Liver (tissue), 9 donors: ENCODE data around the gene PRDM12. TPM values are rescaled to one million over a fixed set of nuclear protein-coding genes. Genes with fewer than 3 reads are reported as not detected.

Experiments
- DNase-seq: peaks from one replicate; pipeline ENCODE4 v3.0.0-alpha.2; 2017; ENCODE audit warnings: low spot score
- H3K27ac ChIP-seq, 2 donors: one replicate each; pipeline ENCODE4 v1.7.0; 2013; ENCODE audit warnings: inconsistent platforms in 2 of 2, low read length in 2 of 2, control low read depth in 1 of 2, low read depth in 1 of 2, mild to moderate bottlenecking in 1 of 2
- H3K27me3 ChIP-seq, 4 donors: one replicate each; pipeline versions ENCODE4 v1.6.1 to v1.7.0; 2013; ENCODE audit warnings: low read length in 3 of 4, inconsistent platforms in 1 of 4, mild to moderate bottlenecking in 1 of 4, moderate library complexity in 1 of 4; ENCODE audit not compliant: control insufficient read depth in 4 of 4, insufficient read depth in 4 of 4
- H3K36me3 ChIP-seq, 4 donors: one replicate each; pipeline versions ENCODE4 v1.6.1 to v1.7.0; 2013; ENCODE audit warnings: low read length in 3 of 4, mild to moderate bottlenecking in 3 of 4, low read depth in 1 of 4, moderate library complexity in 1 of 4; ENCODE audit not compliant: control insufficient read depth in 4 of 4, insufficient read depth in 3 of 4
- H3K4me1 ChIP-seq, 4 donors: one replicate each; pipeline versions ENCODE4 v1.6.1 to v1.7.0; 2013; ENCODE audit warnings: low read length in 3 of 4, mild to moderate bottlenecking in 3 of 4, moderate library complexity in 1 of 4; ENCODE audit not compliant: control insufficient read depth in 4 of 4, insufficient read depth in 4 of 4
- H3K4me3 ChIP-seq, 3 donors: one replicate each; pipeline versions ENCODE4 v1.6.1 to v1.7.0; 2013; ENCODE audit warnings: low read length in 3 of 3, control low read depth in 1 of 3, low read depth in 1 of 3, mild to moderate bottlenecking in 1 of 3
- H3K9ac ChIP-seq, 2 donors: one replicate each; pipeline ENCODE4 v1.7.0; 2013; ENCODE audit warnings: low read length in 2 of 2, mild to moderate bottlenecking in 2 of 2, moderate library complexity in 2 of 2, control low read depth in 1 of 2, low read depth in 1 of 2
- H3K9me3 ChIP-seq, 4 donors: one replicate each; pipeline versions ENCODE4 v1.6.1 to v1.7.0; 2013; ENCODE audit warnings: low read length in 3 of 4; ENCODE audit not compliant: control insufficient read depth in 4 of 4
- ATF3 ChIP-seq: IDR thresholded peaks from 2 replicates; pipeline ENCODE4 v1.6.1; 2016; ENCODE audit warnings: antibody characterized with exemption
- CTCF ChIP-seq: fragments of 150-350 bp; IDR thresholded peaks from 2 replicates; pipeline ENCODE4 v1.5.1; 2017; ENCODE audit warnings: improper control_type of control experiment, low read depth, low read length; ENCODE audit not compliant: missing input control
- EGR1 ChIP-seq, 2 donors: IDR thresholded peaks; 2 replicates each; pipeline ENCODE4 v1.6.1; 2016 to 2018; ENCODE audit warnings: antibody characterized with exemption in 2 of 2, low read depth in 2 of 2
- FOXA2 ChIP-seq: IDR thresholded peaks from 2 replicates; pipeline ENCODE4 v1.6.1; 2016; ENCODE audit warnings: antibody characterized with exemption
- GABPA ChIP-seq, 2 donors: IDR thresholded peaks in 1 of 2; conservative IDR thresholded peaks in 1 of 2; 2 replicates each; pipeline ENCODE4 v1.6.1; 2016; ENCODE audit warnings: antibody characterized with exemption in 2 of 2, mild to moderate bottlenecking in 1 of 2, moderate library complexity in 1 of 2
- HNF4A ChIP-seq, 2 donors: conservative IDR thresholded peaks; 2 replicates each; pipeline ENCODE4 v1.6.1; 2016; ENCODE audit warnings: antibody characterized with exemption in 2 of 2, mild to moderate bottlenecking in 2 of 2
- NR2F2 ChIP-seq: IDR thresholded peaks from 2 replicates; pipeline ENCODE4 v1.6.1; 2016; ENCODE audit warnings: antibody characterized with exemption
- RAD21 ChIP-seq, 2 donors: IDR thresholded peaks; 2 replicates each; pipeline ENCODE4 v1.6.1; 2016; ENCODE audit warnings: antibody characterized with exemption in 2 of 2, mild to moderate bottlenecking in 2 of 2
- REST ChIP-seq: IDR thresholded peaks from 2 replicates; pipeline ENCODE4 v1.6.1; 2016; ENCODE audit warnings: antibody characterized with exemption, mild to moderate bottlenecking
- TAF1 ChIP-seq: conservative IDR thresholded peaks from 2 replicates; pipeline ENCODE4 v1.6.1; 2016; ENCODE audit warnings: antibody characterized with exemption, mild to moderate bottlenecking
- YY1 ChIP-seq: IDR thresholded peaks from 2 replicates; pipeline ENCODE4 v1.6.1; 2016; ENCODE audit warnings: antibody characterized with exemption, mild to moderate bottlenecking
- ZBTB33 ChIP-seq: IDR thresholded peaks from 2 replicates; pipeline ENCODE4 v1.6.1; 2016; ENCODE audit warnings: antibody characterized with exemption
- WGBS: extraction: QIAGEN DNeasy Blood & Tissue Kit; methylation state at CpG from one replicate; pipeline ENCODE4 v1.1.7; 2013; 5-methylcytosine and 5-hydroxymethylcytosine counted together
- polyA plus RNA-seq, 2 donors: library from polyadenylated mRNA; stranded (reverse) in 1 of 2; unstranded in 1 of 2; fragments of 200-250 nt in 1 of 2; fragments of >200 nt in 1 of 2; fragmentation: Nextera tagmentation in 1 of 2; extraction: Ambion mirVana in 1 of 2; gene quantifications; one replicate each; pipeline versions ENCODE4 v1.2.1 to v1.2.3, GENCODE V29; 2013 to 2015
- total RNA-seq, 2 donors: library from RNA; depleted of rRNA; stranded (reverse); fragments of >200 nt; gene quantifications; one replicate each; pipeline ENCODE4 v1.2.3, GENCODE V29; 2014
- donor health status: healthy.
- donor health status: healthy.
- donor health status: healthy.
- donor health status: healthy.
- donor health status: healthy.

The PRDM12 gene
- total and polyA plus RNA-seq, 4 donors = 0.02 TPM; not detected in 3

- no peak for DNase-seq
- Histone ChIP-seq H3K4me1 (peaks cover 0 to 8% (median 3%) of the 10 kb centered on the region in 4 donors), H3K36me3 (peaks cover 16 to 85% (median 60%) of the 10 kb centered on the region in 4 donors), H3K27ac (no peak overlapping the region), H3K9ac (no peak overlapping the region), H3K9me3 (no peaks in the 10 kb centered on the region), H3K4me3 (no peak overlapping the region), H3K27me3 (no peaks in the 10 kb centered on the region)
- WGBS = 87% methylated on average over 10 of the region's 10 CpGs
- TF ChIP-seq HNF4A (conservative IDR thresholded peaks at IDR 0.05) (no peak), GABPA (IDR thresholded peaks at IDR 0.05 in 1 of 2, conservative IDR thresholded peaks at IDR 0.05 in 1 of 2) (no peak), YY1 (no peak), TAF1 (no peak), EGR1 (IDR thresholded peaks at IDR 0.05; ENCODE audit: low read depth in 2 of 2) (no peak), ZBTB33 (no peak), FOXA2 (no peak), REST (no peak), RAD21 (IDR thresholded peaks at IDR 0.05) (no peak), ATF3 (no peak), CTCF (no peak), NR2F2 (no peak)
Observed at GRCh38 chr9:130623466-130623865, 40.9 kb upstream of the PRDM12 start.

GRCh38 chr9:130624154-130624553 is 40.2 kb upstream of the PRDM12 start:
- no peak for DNase-seq
- peaks cover 13 to 79% (median 55%) of the 10 kb centered on the region in 4 donors for H3K36me3 ChIP-seq
- TF ChIP-seq RAD21 (IDR thresholded peaks at IDR 0.05) (peak; percentile 24 to 58), GABPA (IDR thresholded peaks at IDR 0.05 in 1 of 2, conservative IDR thresholded peaks at IDR 0.05 in 1 of 2) (no peak)
- no peaks in the 10 kb centered on the region for H3K9me3 ChIP-seq
- H3K9ac ChIP-seq = no peak overlapping the region
- peaks cover 0 to 8% (median 3%) of the 10 kb centered on the region in 4 donors for H3K4me1 ChIP-seq
- H3K27ac ChIP-seq = no peak overlapping the region
- no peaks in the 10 kb centered on the region for H3K27me3 ChIP-seq
- WGBS = 94% methylated on average over 4 of the region's 4 CpGs
- H3K4me3 ChIP-seq = no peak overlapping the region
